Liver (tissue), 9 donors: ENCODE measurements around the gene VPS37B. TPM values are rescaled to one million over a fixed set of nuclear protein-coding genes. Genes with fewer than 3 reads are reported as not detected.

Source experiments
- DNase-seq: peaks from one replicate; pipeline ENCODE4 v3.0.0-alpha.2; 2017; ENCODE audit warnings: low spot score
- H3K27ac ChIP-seq, 2 donors: one replicate each; pipeline ENCODE4 v1.7.0; 2013; ENCODE audit warnings: inconsistent platforms in 2 of 2, low read length in 2 of 2, control low read depth in 1 of 2, low read depth in 1 of 2, mild to moderate bottlenecking in 1 of 2
- H3K27me3 ChIP-seq, 4 donors: one replicate each; pipeline versions ENCODE4 v1.6.1 to v1.7.0; 2013; ENCODE audit warnings: low read length in 3 of 4, inconsistent platforms in 1 of 4, mild to moderate bottlenecking in 1 of 4, moderate library complexity in 1 of 4; ENCODE audit not compliant: control insufficient read depth in 4 of 4, insufficient read depth in 4 of 4
- H3K36me3 ChIP-seq, 4 donors: one replicate each; pipeline versions ENCODE4 v1.6.1 to v1.7.0; 2013; ENCODE audit warnings: low read length in 3 of 4, mild to moderate bottlenecking in 3 of 4, low read depth in 1 of 4, moderate library complexity in 1 of 4; ENCODE audit not compliant: control insufficient read depth in 4 of 4, insufficient read depth in 3 of 4
- H3K4me1 ChIP-seq, 4 donors: one replicate each; pipeline versions ENCODE4 v1.6.1 to v1.7.0; 2013; ENCODE audit warnings: low read length in 3 of 4, mild to moderate bottlenecking in 3 of 4, moderate library complexity in 1 of 4; ENCODE audit not compliant: control insufficient read depth in 4 of 4, insufficient read depth in 4 of 4
- H3K4me3 ChIP-seq, 3 donors: one replicate each; pipeline versions ENCODE4 v1.6.1 to v1.7.0; 2013; ENCODE audit warnings: low read length in 3 of 3, control low read depth in 1 of 3, low read depth in 1 of 3, mild to moderate bottlenecking in 1 of 3
- H3K9ac ChIP-seq, 2 donors: one replicate each; pipeline ENCODE4 v1.7.0; 2013; ENCODE audit warnings: low read length in 2 of 2, mild to moderate bottlenecking in 2 of 2, moderate library complexity in 2 of 2, control low read depth in 1 of 2, low read depth in 1 of 2
- H3K9me3 ChIP-seq, 4 donors: one replicate each; pipeline versions ENCODE4 v1.6.1 to v1.7.0; 2013; ENCODE audit warnings: low read length in 3 of 4; ENCODE audit not compliant: control insufficient read depth in 4 of 4
- CTCF ChIP-seq: fragments of 150-350 bp; IDR thresholded peaks from 2 replicates; pipeline ENCODE4 v1.5.1; 2017; ENCODE audit warnings: improper control_type of control experiment, low read depth, low read length; ENCODE audit not compliant: missing input control
- EGR1 ChIP-seq, 2 donors: IDR thresholded peaks; 2 replicates each; pipeline ENCODE4 v1.6.1; 2016 to 2018; ENCODE audit warnings: antibody characterized with exemption in 2 of 2, low read depth in 2 of 2
- FOXA1 ChIP-seq: IDR thresholded peaks from 2 replicates; pipeline ENCODE4 v1.6.1; 2016; ENCODE audit warnings: antibody characterized with exemption
- FOXA2 ChIP-seq: IDR thresholded peaks from 2 replicates; pipeline ENCODE4 v1.6.1; 2016; ENCODE audit warnings: antibody characterized with exemption
- GABPA ChIP-seq, 2 donors: IDR thresholded peaks in 1 of 2; conservative IDR thresholded peaks in 1 of 2; 2 replicates each; pipeline ENCODE4 v1.6.1; 2016; ENCODE audit warnings: antibody characterized with exemption in 2 of 2, mild to moderate bottlenecking in 1 of 2, moderate library complexity in 1 of 2
- HNF4A ChIP-seq, 2 donors: conservative IDR thresholded peaks; 2 replicates each; pipeline ENCODE4 v1.6.1; 2016; ENCODE audit warnings: antibody characterized with exemption in 2 of 2, mild to moderate bottlenecking in 2 of 2
- HNF4G ChIP-seq: IDR thresholded peaks from 2 replicates; pipeline ENCODE4 v1.6.1; 2016; ENCODE audit warnings: antibody characterized with exemption
- JUND ChIP-seq, 2 donors: IDR thresholded peaks; 2 replicates each; pipeline ENCODE4 v1.6.1; 2016; ENCODE audit warnings: antibody characterized with exemption in 2 of 2
- MAX ChIP-seq: IDR thresholded peaks from 2 replicates; pipeline ENCODE4 v1.6.1; 2016; ENCODE audit warnings: antibody characterized with exemption
- NR2F2 ChIP-seq: IDR thresholded peaks from 2 replicates; pipeline ENCODE4 v1.6.1; 2016; ENCODE audit warnings: antibody characterized with exemption
- RAD21 ChIP-seq, 2 donors: IDR thresholded peaks; 2 replicates each; pipeline ENCODE4 v1.6.1; 2016; ENCODE audit warnings: antibody characterized with exemption in 2 of 2, mild to moderate bottlenecking in 2 of 2
- REST ChIP-seq: IDR thresholded peaks from 2 replicates; pipeline ENCODE4 v1.6.1; 2016; ENCODE audit warnings: antibody characterized with exemption, mild to moderate bottlenecking
- RXRA ChIP-seq, 2 donors: IDR thresholded peaks; 2 replicates each; pipeline ENCODE4 v1.6.1; 2017 to 2018; ENCODE audit warnings: antibody characterized with exemption in 2 of 2, mild to moderate bottlenecking in 1 of 2
- SP1 ChIP-seq: IDR thresholded peaks from 2 replicates; pipeline ENCODE4 v1.6.1; 2018; ENCODE audit warnings: antibody characterized with exemption, mild to moderate bottlenecking
- TAF1 ChIP-seq: conservative IDR thresholded peaks from 2 replicates; pipeline ENCODE4 v1.6.1; 2016; ENCODE audit warnings: antibody characterized with exemption, mild to moderate bottlenecking
- YY1 ChIP-seq: IDR thresholded peaks from 2 replicates; pipeline ENCODE4 v1.6.1; 2016; ENCODE audit warnings: antibody characterized with exemption, mild to moderate bottlenecking
- ZBTB33 ChIP-seq: IDR thresholded peaks from 2 replicates; pipeline ENCODE4 v1.6.1; 2016; ENCODE audit warnings: antibody characterized with exemption
- WGBS: extraction: QIAGEN DNeasy Blood & Tissue Kit; methylation state at CpG from one replicate; pipeline ENCODE4 v1.1.7; 2013; 5-methylcytosine and 5-hydroxymethylcytosine counted together
- polyA plus RNA-seq, 2 donors: library from polyadenylated mRNA; stranded (reverse) in 1 of 2; unstranded in 1 of 2; fragments of 200-250 nt in 1 of 2; fragments of >200 nt in 1 of 2; fragmentation: Nextera tagmentation in 1 of 2; extraction: Ambion mirVana in 1 of 2; gene quantifications; one replicate each; pipeline versions ENCODE4 v1.2.1 to v1.2.3, GENCODE V29; 2013 to 2015
- total RNA-seq, 2 donors: library from RNA; depleted of rRNA; stranded (reverse); fragments of >200 nt; gene quantifications; one replicate each; pipeline ENCODE4 v1.2.3, GENCODE V29; 2014
- TF ChIP-seq, protein P1 (sequence below): IDR thresholded peaks from 2 replicates; pipeline ENCODE4 v1.6.1; 2016; ENCODE audit warnings: antibody characterized with exemption
- donor health status: healthy.
- donor health status: healthy.
- donor health status: healthy.
- donor health status: healthy.
- donor health status: healthy.

Gene VPS37B
- total and polyA plus RNA-seq, 4 donors: 2.3 to 6.8 (median 3.8) TPM

DNA sequence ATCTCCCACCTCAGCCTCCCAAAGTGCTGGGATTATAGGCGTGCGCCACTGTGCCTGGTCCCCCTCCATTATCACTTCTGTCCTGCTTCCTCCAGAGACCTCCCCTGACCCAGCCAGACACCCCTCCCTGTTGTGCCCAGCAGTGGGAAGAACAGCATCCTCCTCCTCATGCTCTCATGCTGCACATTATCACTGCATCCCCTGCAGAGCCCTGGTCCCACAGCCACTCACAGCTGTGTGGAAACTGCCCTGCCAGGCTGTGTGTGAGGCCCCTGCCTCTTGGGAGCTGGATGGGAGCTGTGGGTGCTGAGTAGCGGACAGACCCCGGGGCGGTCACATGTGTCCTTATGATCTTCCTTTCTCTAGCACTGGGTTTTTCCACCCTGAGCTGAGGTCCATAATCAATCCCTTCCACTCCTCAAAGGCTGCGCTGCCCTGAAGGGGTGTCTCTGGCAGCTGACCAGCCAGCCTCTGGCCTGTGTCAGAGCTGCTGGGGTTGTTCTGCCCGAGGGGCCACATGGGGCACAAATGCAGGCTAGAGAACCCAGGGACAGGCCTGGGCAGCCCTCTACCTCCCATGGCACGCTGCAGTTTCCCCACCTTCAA lies 51.5 kb downstream of the VPS37B start:
- Histone ChIP-seq H3K36me3 (peaks cover 0 to 2% (median 0%) of the 10 kb centered on the region in 4 donors), H3K9ac (no peak overlapping the region), H3K4me1 (peaks cover 8 to 38% (median 19%) of the 10 kb centered on the region in 4 donors), H3K27ac (no peak overlapping the region), H3K4me3 (no peak overlapping the region), H3K9me3 (no peaks in the 10 kb centered on the region), H3K27me3 (no peaks in the 10 kb centered on the region)
- DNase-seq: no peak
- 91% methylated on average over 8 of the region's 8 CpGs for WGBS
- TF ChIP-seq CTCF (no peak), RXRA (IDR thresholded peaks at IDR 0.05) (no peak), EGR1 (IDR thresholded peaks at IDR 0.05; ENCODE audit: low read depth in 2 of 2) (no peak), FOXA1 (no peak), JUND (IDR thresholded peaks at IDR 0.05) (no peak), YY1 (no peak), NR2F2 (no peak), GABPA (IDR thresholded peaks at IDR 0.05 in 1 of 2, conservative IDR thresholded peaks at IDR 0.05 in 1 of 2) (no peak), FOXA2 (no peak), TAF1 (no peak), HNF4A (conservative IDR thresholded peaks at IDR 0.05) (no peak), MAX (no peak), ZBTB33 (no peak), HNF4G (no peak), SP1 (no peak), RAD21 (IDR thresholded peaks at IDR 0.05) (no peak), REST (no peak)
- TF ChIP-seq, protein P1, sequence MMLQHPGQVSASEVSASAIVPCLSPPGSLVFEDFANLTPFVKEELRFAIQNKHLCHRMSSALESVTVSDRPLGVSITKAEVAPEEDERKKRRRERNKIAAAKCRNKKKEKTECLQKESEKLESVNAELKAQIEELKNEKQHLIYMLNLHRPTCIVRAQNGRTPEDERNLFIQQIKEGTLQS: no peak
